IMR-90 (cell line): ENCODE data around the gene LMLN. TPM values are rescaled to one million over a fixed set of nuclear protein-coding genes. Genes with fewer than 3 reads are reported as not detected.

Experiments used
- ATAC-seq: fragments of 200-7000 bp; cut with Tn5 transposase; 2 replicates; pipeline ENCODE4 v1.9.1; 2020; ENCODE audit warnings: low read depth, mild to moderate bottlenecking, moderate library complexity
- BruUV-seq: library from RNA; stranded (reverse); fragments of 400-500 nt; replicated peaks from 2 replicates; lab custom pipeline; 2021; lab: Mats Ljungman, UMichigan
- CTCF ChIA-PET: fragments of 300-600 bp; formaldehyde crosslinking; extraction: SDS; loops from one replicate; lab custom pipeline; 2021; ENCODE audit warnings: antibody characterized with exemption; lab: Yijun Ruan, JAX
- POLR2A ChIA-PET: fragments of 300-600 bp; sonication (Branson Sonifier 250); formaldehyde crosslinking; loops from one replicate; lab custom pipeline; 2022; ENCODE audit warnings: antibody characterized with exemption; ENCODE audit not compliant: unreplicated experiment; lab: Charles Lee
- DNase-seq: peaks from one replicate; pipeline ENCODE4 v3.0.0; 2013
- H2AFZ ChIP-seq: replicated peaks from 2 replicates; pipeline ENCODE3; 2013; ENCODE audit warnings: low read length, mild to moderate bottlenecking; ENCODE audit not compliant: poor library complexity
- H2AK5ac ChIP-seq: 2 replicates; pipeline ENCODE4 v1.6.1; 2013; ENCODE audit warnings: low read depth, low read length, inconsistent platforms
- H2AK9ac ChIP-seq: replicated peaks from 2 replicates; pipeline ENCODE3; 2013; ENCODE audit warnings: mild to moderate bottlenecking, low read depth, low read length, moderate library complexity; ENCODE audit not compliant: poor library complexity
- H2BK120ac ChIP-seq: 2 replicates; pipeline ENCODE4 v1.6.1; 2013; ENCODE audit warnings: low read depth, low read length, inconsistent platforms
- H2BK15ac ChIP-seq: 3 replicates; pipeline ENCODE4 v1.6.1; 2013; ENCODE audit warnings: low read depth, low read length, inconsistent platforms
- H2BK20ac ChIP-seq: 2 replicates; pipeline ENCODE4 v1.6.1; 2013; ENCODE audit warnings: low read depth, mild to moderate bottlenecking, inconsistent platforms, low read length, moderate library complexity
- H2BK5ac ChIP-seq: 2 replicates; pipeline ENCODE4 v1.6.1; 2013; ENCODE audit warnings: mild to moderate bottlenecking, low read depth, low read length, inconsistent platforms; ENCODE audit not compliant: poor library complexity, severe bottlenecking
- H3K14ac ChIP-seq: replicated peaks from 2 replicates; pipeline ENCODE4 v1.6.1; 2013; ENCODE audit warnings: low read depth, low read length, inconsistent platforms
- H3K18ac ChIP-seq: 2 replicates; pipeline ENCODE4 v1.6.1; 2013; ENCODE audit warnings: low read depth, low read length, control low read depth
- H3K23ac ChIP-seq: 2 replicates; pipeline ENCODE4 v1.6.1; 2013; ENCODE audit warnings: low read depth, low read length, inconsistent platforms
- H3K27ac ChIP-seq: 2 replicates; pipeline ENCODE4 v1.5.1; 2013; ENCODE audit warnings: mild to moderate bottlenecking, control low read depth, low read length; ENCODE audit not compliant: insufficient read depth
- H3K27me3 ChIP-seq: 2 replicates; pipeline ENCODE4 v1.6.1; 2013; ENCODE audit warnings: low read length; ENCODE audit not compliant: control insufficient read depth, insufficient read depth
- H3K36me3 ChIP-seq: 2 replicates; pipeline ENCODE4 v1.6.1; 2013; ENCODE audit warnings: low read length, mixed read lengths; ENCODE audit not compliant: control insufficient read depth, insufficient read depth
- H3K4ac ChIP-seq: 2 replicates; pipeline ENCODE4 v1.6.1; 2013; ENCODE audit warnings: low read depth, low read length, inconsistent platforms
- H3K4me1 ChIP-seq: 2 replicates; pipeline ENCODE4 v1.6.1; 2013; ENCODE audit warnings: low read length, mixed read lengths; ENCODE audit not compliant: control insufficient read depth, insufficient read depth
- H3K4me2 ChIP-seq: 2 replicates; pipeline ENCODE4 v1.6.1; 2013; ENCODE audit warnings: low read depth, mild to moderate bottlenecking, control low read depth, low read length, moderate library complexity
- H3K4me3 ChIP-seq: 2 replicates; pipeline ENCODE4 v1.5.1; 2013; ENCODE audit warnings: low read depth, mild to moderate bottlenecking, control low read depth, low read length, moderate library complexity; ENCODE audit not compliant: insufficient read depth
- H3K56ac ChIP-seq: 2 replicates; pipeline ENCODE4 v1.6.1; 2013; ENCODE audit warnings: low read length, inconsistent platforms; ENCODE audit not compliant: insufficient read depth; ENCODE audit errors: extremely low read depth
- H3K79me1 ChIP-seq, 2 experiments: 2 replicates each; pipeline ENCODE4 v1.6.1; 2013; ENCODE audit warnings: low read length in 2 of 2, inconsistent platforms in 1 of 2, low read depth in 1 of 2
- H3K9ac ChIP-seq: 2 replicates; pipeline ENCODE4 v1.6.1; 2013; ENCODE audit warnings: low read depth, low read length, control low read depth
- H3K9me1 ChIP-seq: 2 replicates; pipeline ENCODE4 v1.6.1; 2013; ENCODE audit warnings: low read length, inconsistent platforms; ENCODE audit not compliant: insufficient read depth
- H3K9me3 ChIP-seq: 2 replicates; pipeline ENCODE4 v1.6.1; 2013; ENCODE audit warnings: low read length; ENCODE audit not compliant: control insufficient read depth, insufficient read depth
- H4K20me1 ChIP-seq: 2 replicates; pipeline ENCODE4 v1.6.1; 2013; ENCODE audit warnings: low read length, inconsistent platforms; ENCODE audit not compliant: insufficient read depth
- H4K5ac ChIP-seq: 2 replicates; pipeline ENCODE4 v1.6.1; 2013; ENCODE audit warnings: mild to moderate bottlenecking, low read depth, low read length, control low read depth
- H4K8ac ChIP-seq, 2 experiments: 2 replicates each; pipeline ENCODE4 v1.6.1; 2013; ENCODE audit warnings: low read depth in 2 of 2, low read length in 2 of 2, control low read depth in 1 of 2, inconsistent platforms in 1 of 2
- H4K91ac ChIP-seq: 2 replicates; pipeline ENCODE4 v1.6.1; 2013; ENCODE audit warnings: low read depth, low read length, inconsistent platforms; ENCODE audit not compliant: insufficient read depth
- BHLHE40 ChIP-seq: fragments of 150-350 bp; IDR thresholded peaks from 2 replicates; pipeline ENCODE4 v1.6.1; 2016; ENCODE audit warnings: mild to moderate bottlenecking, low read depth, low read length
- CEBPB ChIP-seq: IDR thresholded peaks from 2 replicates; pipeline ENCODE4 v1.6.1; 2012; ENCODE audit warnings: low read depth, low read length, improper control_type of control experiment
- CHD1 ChIP-seq: IDR thresholded peaks from 2 replicates; pipeline ENCODE4 v1.6.1; 2012; ENCODE audit warnings: low read depth, low read length, improper control_type of control experiment
- CTCF ChIP-seq: conservative IDR thresholded peaks from 2 replicates; pipeline ENCODE4 v1.5.1; 2012; ENCODE audit warnings: mild to moderate bottlenecking, low read depth, low read length, improper control_type of control experiment
- ELK1 ChIP-seq: fragments of 150-350 bp; IDR thresholded peaks from 2 replicates; pipeline ENCODE4 v1.6.1; 2016; ENCODE audit warnings: low read depth, mild to moderate bottlenecking, low read length, moderate library complexity, borderline replicate concordance
- FOS ChIP-seq: fragments of 150-350 bp; IDR thresholded peaks from 2 replicates; pipeline ENCODE4 v1.6.1; 2016; ENCODE audit warnings: low read depth, low read length
- MAFK ChIP-seq: IDR thresholded peaks from 2 replicates; pipeline ENCODE4 v1.6.1; 2012; ENCODE audit warnings: low read depth, low read length, improper control_type of control experiment
- MAZ ChIP-seq: IDR thresholded peaks from 2 replicates; pipeline ENCODE4 v1.6.1; 2012; ENCODE audit warnings: low read depth, mild to moderate bottlenecking, low read length, improper control_type of control experiment, moderate library complexity, borderline replicate concordance
- MXI1 ChIP-seq: IDR thresholded peaks from 2 replicates; pipeline ENCODE4 v1.6.1; 2012; ENCODE audit warnings: low read depth, mild to moderate bottlenecking, low read length, moderate library complexity, borderline replicate concordance
- NFE2L2 ChIP-seq: fragments of 150-350 bp; IDR thresholded peaks from 2 replicates; pipeline ENCODE4 v1.6.1; 2016; ENCODE audit warnings: low read depth, mild to moderate bottlenecking, low read length
- POLR2A ChIP-seq: IDR thresholded peaks from 2 replicates; pipeline ENCODE4 v1.6.1; 2012; ENCODE audit warnings: mild to moderate bottlenecking, low read depth, low read length
- RAD21 ChIP-seq: IDR thresholded peaks from 2 replicates; pipeline ENCODE4 v1.6.1; 2012; ENCODE audit warnings: low read length, improper control_type of control experiment
- RCOR1 ChIP-seq: IDR thresholded peaks from 2 replicates; pipeline ENCODE4 v1.6.1; 2012; ENCODE audit warnings: mild to moderate bottlenecking, low read length, improper control_type of control experiment; ENCODE audit not compliant: insufficient replicate concordance
- RFX5 ChIP-seq: IDR thresholded peaks from 2 replicates; pipeline ENCODE4 v1.8.0; 2012; ENCODE audit warnings: low read depth, mild to moderate bottlenecking, low read length, moderate library complexity
- SMC3 ChIP-seq: fragments of 150-350 bp; IDR thresholded peaks from 2 replicates; pipeline ENCODE4 v1.6.1; 2016; ENCODE audit warnings: low read depth, mild to moderate bottlenecking, antibody characterized with exemption, low read length, moderate library complexity
- WGBS, 2 experiments: methylation state at CpG; one replicate each; pipeline versions ENCODE4 v1.1.5 to v1.1.7; 2013; ENCODE audit warnings: missing lambda C conversion rate in 2 of 2; ENCODE audit not compliant: insufficient read length in 1 of 2; ENCODE audit errors: extremely low coverage in 2 of 2; 5-methylcytosine and 5-hydroxymethylcytosine counted together
- dilution Hi-C: fragments of 300-500 bp; cut with HindIII; formaldehyde crosslinking; loops from one replicate; pipeline ENCODE4 v1.14.3; 2018; ENCODE audit warnings: low sequenced_read_pairs; ENCODE audit not compliant: unreplicated experiment
- in situ Hi-C: fragments of 300-500 bp; cut with MboI; formaldehyde crosslinking; loops from 3 replicates; pipeline ENCODE4 v1.14.3; 2019; ENCODE audit warnings: low sequenced_read_pairs, inconsistent platforms, mixed read lengths
- intact Hi-C: fragments of 100-400 bp; cut with micrococcal nuclease; formaldehyde crosslinking; loops from 2 replicates; pipeline ENCODE4 v1.10.0; 2022
- polyA plus RNA-seq, 3 experiments: library from polyadenylated mRNA; depleted of rRNA; stranded (reverse); fragments of >200 nt; gene quantifications; 2 replicates each; pipeline ENCODE4 v1.2.3, GENCODE V29; 2012; ENCODE audit warnings: low replicate concordance in 1 of 3
- total RNA-seq: library from RNA; depleted of rRNA; stranded (reverse); fragments of >200 nt; gene quantifications from 2 replicates; pipeline ENCODE4 v1.2.3, GENCODE V29; 2012
- TF ChIP-seq, protein P1 (sequence below): fragments of 150-350 bp; IDR thresholded peaks from 2 replicates; pipeline ENCODE4 v1.6.1; 2017; ENCODE audit warnings: mild to moderate bottlenecking, antibody characterized with exemption, low read length, low read depth

The LMLN gene
- total and polyA plus RNA-seq, 2 of the 4 experiments (the other 2 are of a cell fraction) = 3.3 to 3.9 TPM

DNA sequence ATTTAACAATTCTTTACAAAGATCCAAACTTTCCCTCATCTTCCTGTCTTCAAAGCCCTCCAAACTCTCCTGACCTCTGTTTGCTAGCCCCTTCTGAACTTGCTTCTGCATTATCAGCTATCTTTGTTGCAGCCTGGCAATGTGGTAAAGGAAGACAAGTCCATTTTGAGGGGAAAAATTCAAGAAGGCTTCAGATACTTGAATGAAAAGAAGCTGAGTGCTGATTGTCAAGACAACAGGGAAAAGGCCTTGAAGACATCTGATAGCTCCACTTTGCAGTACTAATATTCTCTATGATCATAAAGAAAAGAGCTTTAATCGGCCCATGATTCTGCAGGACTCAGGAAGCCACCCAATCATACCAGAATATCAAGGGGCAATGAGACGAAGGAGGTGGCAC is 91.8 kb downstream of the LMLN start:
- H2AK9ac ChIP-seq = no peak overlapping the region
- no peak for ATAC-seq
- H3K9ac ChIP-seq = no peak overlapping the region
- no peaks in the 10 kb centered on the region for H3K9me3 ChIP-seq
- no peaks in the 10 kb centered on the region for H3K36me3 ChIP-seq
- BruUV-seq = no TSS peak
- no peak overlapping the region for H4K5ac ChIP-seq
- H3K18ac ChIP-seq = no peak overlapping the region
- H3K23ac ChIP-seq = no peak overlapping the region
- WGBS, 2 experiments = no CpG with 5 or more reads among the region's 2 CpGs
- H3K9me1 ChIP-seq = no peaks in the 10 kb centered on the region
- H3K27ac ChIP-seq = no peak overlapping the region
- H2BK15ac ChIP-seq = no peak overlapping the region
- H3K56ac ChIP-seq = no peak overlapping the region
- H2AK5ac ChIP-seq = no peak overlapping the region
- no peak overlapping the region for H3K4ac ChIP-seq
- intact Hi-C loops (no loop called here), dilution Hi-C loops (no loop called here), in situ Hi-C loops (no loop called here)
- no peak overlapping the region for H2BK5ac ChIP-seq
- TF ChIP-seq MAZ = no peak
- TF ChIP-seq POLR2A = no peak
- no peak for TF ChIP-seq FOS
- TF ChIP-seq BHLHE40 = no peak
- TF ChIP-seq, protein P1, sequence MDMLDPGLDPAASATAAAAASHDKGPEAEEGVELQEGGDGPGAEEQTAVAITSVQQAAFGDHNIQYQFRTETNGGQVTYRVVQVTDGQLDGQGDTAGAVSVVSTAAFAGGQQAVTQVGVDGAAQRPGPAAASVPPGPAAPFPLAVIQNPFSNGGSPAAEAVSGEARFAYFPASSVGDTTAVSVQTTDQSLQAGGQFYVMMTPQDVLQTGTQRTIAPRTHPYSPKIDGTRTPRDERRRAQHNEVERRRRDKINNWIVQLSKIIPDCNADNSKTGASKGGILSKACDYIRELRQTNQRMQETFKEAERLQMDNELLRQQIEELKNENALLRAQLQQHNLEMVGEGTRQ = no peak
- no peak for TF ChIP-seq RFX5
- no peak for TF ChIP-seq MXI1
- TF ChIP-seq CEBPB = no peak
- TF ChIP-seq ELK1 = no peak
- TF ChIP-seq CHD1 = no peak
- no peak for TF ChIP-seq SMC3
- no peak for TF ChIP-seq CTCF
- no peak for TF ChIP-seq RAD21
- TF ChIP-seq RCOR1 = no peak
- TF ChIP-seq MAFK = no peak
- TF ChIP-seq NFE2L2 = no peak
- H4K20me1 ChIP-seq = no peaks in the 10 kb centered on the region
- H3K27me3 ChIP-seq = no peaks in the 10 kb centered on the region; the same call in none of the 2 replicates
- DNase-seq = no peak
- no peak overlapping the region for H4K8ac ChIP-seq
- ChIA-PET POLR2A (no interaction called here), CTCF (interaction anchor here (1.2 kb wide), 1 partner anchor 29 kb away, joined by 3 read pairs; no protein-coding TSS in a partner anchor)
- no peaks in the 10 kb centered on the region for H3K4me1 ChIP-seq
- H4K91ac ChIP-seq = no peak overlapping the region
- no peak overlapping the region for H2BK120ac ChIP-seq
- no peak overlapping the region for H3K14ac ChIP-seq
- H3K4me3 ChIP-seq = no peak overlapping the region
- no peak overlapping the region for H3K4me2 ChIP-seq
- H2AFZ ChIP-seq = no peak overlapping the region
- no peaks in the 10 kb centered on the region for H3K79me1 ChIP-seq
- H2BK20ac ChIP-seq = no peak overlapping the region
